SK-N-SH treated with all-trans-retinoic acid at 6 μM for 48 hours (cell line): ENCODE results near the gene SLK.

Source experiments
- RARB ChIP-seq: fragments of 250-450 bp; sonication (Bioruptor Pico); IDR thresholded peaks from 2 replicates; pipeline ENCODE4 v1.8.0; 2021; ENCODE audit warnings: mild to moderate bottlenecking, moderate library complexity
- ZFP3 ChIP-seq: fragments of 250-450 bp; sonication (Bioruptor Pico); IDR thresholded peaks from 2 replicates; pipeline ENCODE4 v1.5.0; 2020; ENCODE audit warnings: mild to moderate bottlenecking, moderate library complexity

GRCh38 chr10:103985726-103986125, 18.8 kb downstream of the SLK start:
- TF ChIP-seq ZFP3 (CRISPR knock-in tag) (no peak), RARB (no peak)
